Colon (tissue), 2 donors: ENCODE measurements around the gene PRADC1.

ENCODE experiments used
- FAIRE-seq: peaks from 2 replicates; lab custom pipeline; 2012; peaks lifted over from hg19 to GRCh38; lab: Jason Lieb, UNC
- donor health status: control.
- donor health status: control.

The PRADC1 gene

GRCh38 chr2:73258913-73259215 lies 25.8 kb upstream of the PRADC1 start:
- no peak for FAIRE-seq

GRCh38 chr2:73258186-73258912 lies 25.3 kb upstream of the PRADC1 start:
- FAIRE-seq = no peak

GRCh38 chr2:73257425-73258125 lies 24.5 kb upstream of the PRADC1 start:
- FAIRE-seq = no peak

- no peak for FAIRE-seq
Measured at GRCh38 chr2:73257021-73257420, 24.0 kb upstream of the PRADC1 start.

- FAIRE-seq = no peak
Measured at GRCh38 chr2:73256618-73256922, 23.5 kb upstream of the PRADC1 start.

- no peak for FAIRE-seq
Measured at GRCh38 chr2:73255907-73256617, 23.0 kb upstream of the PRADC1 start.

- FAIRE-seq = no peak
Measured at GRCh38 chr2:73255007-73255644, 22.1 kb upstream of the PRADC1 start.

- FAIRE-seq = no peak
Measured at GRCh38 chr2:73254343-73255006, 21.4 kb upstream of the PRADC1 start.

- FAIRE-seq = no peak
Measured at GRCh38 chr2:73253901-73254300, 20.9 kb upstream of the PRADC1 start.

- no peak for FAIRE-seq
Measured at GRCh38 chr2:73253400-73253799, 20.4 kb upstream of the PRADC1 start.

GRCh38 chr2:73252238-73253027 lies 19.4 kb upstream of the PRADC1 start:
- FAIRE-seq = no peak

- no peak for FAIRE-seq
Measured at GRCh38 chr2:73250872-73251846, 18.1 kb upstream of the PRADC1 start.

GRCh38 chr2:73249636-73250035 lies 16.6 kb upstream of the PRADC1 start:
- no peak for FAIRE-seq

GRCh38 chr2:73246850-73247249 lies 13.8 kb upstream of the PRADC1 start:
- FAIRE-seq = no peak

- no peak for FAIRE-seq
Measured at GRCh38 chr2:73244580-73244979, 11.5 kb upstream of the PRADC1 start.

- FAIRE-seq = no peak
Measured at GRCh38 chr2:73243884-73244570, 11.0 kb upstream of the PRADC1 start.

- FAIRE-seq = no peak
Measured at GRCh38 chr2:73239776-73240175, 6.7 kb upstream of the PRADC1 start.

- no peak for FAIRE-seq
Measured at GRCh38 chr2:73238976-73239375, 5.9 kb upstream of the PRADC1 start.

- no peak for FAIRE-seq
Measured at GRCh38 chr2:73238149-73238548, 5.1 kb upstream of the PRADC1 start.

GRCh38 chr2:73237168-73237567 lies 4.1 kb upstream of the PRADC1 start:
- FAIRE-seq = no peak
